ENCODE measurements around the gene FNDC3B.

The FNDC3B gene

GRCh38 chr3:172060234-172060633 is 20.9 kb downstream of the FNDC3B start:
- TF ChIP-seq, protein P1, sequence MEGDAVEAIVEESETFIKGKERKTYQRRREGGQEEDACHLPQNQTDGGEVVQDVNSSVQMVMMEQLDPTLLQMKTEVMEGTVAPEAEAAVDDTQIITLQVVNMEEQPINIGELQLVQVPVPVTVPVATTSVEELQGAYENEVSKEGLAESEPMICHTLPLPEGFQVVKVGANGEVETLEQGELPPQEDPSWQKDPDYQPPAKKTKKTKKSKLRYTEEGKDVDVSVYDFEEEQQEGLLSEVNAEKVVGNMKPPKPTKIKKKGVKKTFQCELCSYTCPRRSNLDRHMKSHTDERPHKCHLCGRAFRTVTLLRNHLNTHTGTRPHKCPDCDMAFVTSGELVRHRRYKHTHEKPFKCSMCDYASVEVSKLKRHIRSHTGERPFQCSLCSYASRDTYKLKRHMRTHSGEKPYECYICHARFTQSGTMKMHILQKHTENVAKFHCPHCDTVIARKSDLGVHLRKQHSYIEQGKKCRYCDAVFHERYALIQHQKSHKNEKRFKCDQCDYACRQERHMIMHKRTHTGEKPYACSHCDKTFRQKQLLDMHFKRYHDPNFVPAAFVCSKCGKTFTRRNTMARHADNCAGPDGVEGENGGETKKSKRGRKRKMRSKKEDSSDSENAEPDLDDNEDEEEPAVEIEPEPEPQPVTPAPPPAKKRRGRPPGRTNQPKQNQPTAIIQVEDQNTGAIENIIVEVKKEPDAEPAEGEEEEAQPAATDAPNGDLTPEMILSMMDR (IDR thresholded peaks at IDR 0.05; ENCODE audit: extremely low read depth, insufficient read depth, missing control alignments) = no peak
- in situ Hi-C loops (cut with MboI; ENCODE audit: low pct_unique_long_range_greater_than_20kb, low sequenced_read_pairs, unreplicated experiment) = no loop called here

DNA sequence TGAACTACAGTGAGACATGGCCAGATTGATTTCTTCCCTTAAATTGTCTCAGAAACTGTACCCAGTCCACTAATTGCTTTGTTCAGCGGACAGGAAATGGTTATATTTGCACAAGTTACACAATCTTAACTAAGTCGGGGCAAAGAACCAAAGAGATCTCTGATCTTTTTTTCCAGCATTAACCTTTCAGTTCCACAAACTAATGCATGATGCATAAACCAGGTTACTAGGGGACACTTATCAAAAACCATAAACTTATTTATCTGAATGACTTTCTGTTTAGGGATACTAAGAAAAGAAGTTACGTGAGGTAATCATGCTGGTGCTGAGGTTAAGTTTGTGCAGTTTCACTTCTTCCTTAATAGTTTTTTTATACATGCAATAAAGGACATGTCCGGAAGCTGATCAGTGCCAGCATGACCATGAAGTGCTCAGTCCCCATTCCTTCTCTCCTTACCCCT is 22.4 kb downstream of the FNDC3B start:
- TF ChIP-seq, protein P1 (IDR thresholded peaks at IDR 0.05; ENCODE audit: extremely low read depth, insufficient read depth, missing control alignments) = no peak
- peak; percentile 48 for DNase-seq (ENCODE audit: low spot score)
- in situ Hi-C loops (cut with MboI; ENCODE audit: low pct_unique_long_range_greater_than_20kb, low sequenced_read_pairs, unreplicated experiment) = no loop called here

More at GRCh38 chr3:172060234-172060633, 20.9 kb downstream of the FNDC3B start:
- no peak for DNase-seq (ENCODE audit: low spot score)

DNA sequence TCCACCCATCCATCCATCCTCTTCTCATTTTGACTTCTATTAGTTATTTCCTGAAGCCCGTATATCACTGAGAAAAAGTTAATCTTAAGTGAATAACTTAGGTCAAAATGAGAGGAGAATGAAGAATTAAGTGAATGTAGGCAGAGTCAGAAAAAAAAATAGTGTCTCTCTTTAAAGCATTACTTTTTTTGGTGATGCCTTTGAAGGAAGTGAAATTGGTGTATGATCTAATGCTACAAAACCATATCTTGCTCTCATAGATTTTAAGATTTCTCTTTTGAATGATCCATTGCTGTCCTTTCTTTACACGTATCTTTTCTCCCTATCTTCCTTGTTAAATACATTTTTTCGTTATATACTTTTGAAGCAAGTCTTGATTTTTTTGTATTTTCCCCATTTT is 23.4 kb downstream of the FNDC3B start:
- no peak for DNase-seq (ENCODE audit: low spot score)
- TF ChIP-seq, protein P1 (IDR thresholded peaks at IDR 0.05; ENCODE audit: extremely low read depth, insufficient read depth, missing control alignments) = no peak
- in situ Hi-C loops (cut with MboI; ENCODE audit: low pct_unique_long_range_greater_than_20kb, low sequenced_read_pairs, unreplicated experiment) = no loop called here

DNA sequence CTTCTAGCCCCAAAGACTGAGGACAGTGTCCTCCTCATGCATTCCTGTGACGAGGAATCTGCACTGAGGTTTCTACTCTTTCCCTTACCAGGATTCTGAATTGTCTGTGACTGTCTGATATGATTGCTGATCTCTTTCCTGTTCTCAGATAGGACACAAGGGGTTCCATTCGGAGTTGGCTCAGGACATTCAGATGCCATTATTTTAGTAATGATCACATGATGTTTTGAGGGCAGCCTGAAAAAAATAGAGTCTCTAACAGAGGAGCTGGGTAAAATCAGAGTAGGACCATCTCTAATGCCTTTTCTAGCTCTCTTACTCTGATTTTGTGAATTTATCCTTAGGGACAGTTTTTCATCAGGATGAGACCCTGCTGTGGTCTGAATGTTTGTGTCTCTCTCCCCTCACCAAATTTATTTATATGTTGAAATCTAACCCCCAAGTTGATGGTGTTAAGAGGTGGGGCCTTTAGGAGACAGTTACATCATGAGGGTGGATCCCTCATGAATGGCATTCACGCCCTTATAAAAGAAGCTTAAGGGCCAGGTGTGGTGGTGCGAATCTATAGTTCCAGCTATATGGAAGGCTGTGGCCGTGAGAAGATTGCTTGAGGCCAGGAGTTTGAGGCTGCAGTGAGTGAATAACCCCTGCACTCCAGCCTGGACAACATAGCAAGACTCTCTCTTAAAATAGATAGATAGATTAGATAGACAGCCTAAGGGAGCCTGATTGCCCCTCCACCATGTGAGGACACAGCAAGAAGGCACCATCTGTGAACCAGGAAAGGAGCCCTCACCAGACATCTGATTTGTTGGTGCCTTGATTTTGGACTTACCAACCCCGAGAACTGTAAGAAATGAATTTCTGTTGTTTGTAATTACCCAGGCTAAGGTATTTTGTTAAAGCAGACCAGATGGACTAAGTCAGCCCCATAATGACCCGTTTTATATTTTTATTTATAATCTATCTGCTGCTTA is 24.4 kb downstream of the FNDC3B start:
- in situ Hi-C loops (cut with MboI; ENCODE audit: low pct_unique_long_range_greater_than_20kb, low sequenced_read_pairs, unreplicated experiment) = no loop called here
- no peak for DNase-seq (ENCODE audit: low spot score)
- TF ChIP-seq, protein P1 (IDR thresholded peaks at IDR 0.05; ENCODE audit: extremely low read depth, insufficient read depth, missing control alignments) = no peak

DNA sequence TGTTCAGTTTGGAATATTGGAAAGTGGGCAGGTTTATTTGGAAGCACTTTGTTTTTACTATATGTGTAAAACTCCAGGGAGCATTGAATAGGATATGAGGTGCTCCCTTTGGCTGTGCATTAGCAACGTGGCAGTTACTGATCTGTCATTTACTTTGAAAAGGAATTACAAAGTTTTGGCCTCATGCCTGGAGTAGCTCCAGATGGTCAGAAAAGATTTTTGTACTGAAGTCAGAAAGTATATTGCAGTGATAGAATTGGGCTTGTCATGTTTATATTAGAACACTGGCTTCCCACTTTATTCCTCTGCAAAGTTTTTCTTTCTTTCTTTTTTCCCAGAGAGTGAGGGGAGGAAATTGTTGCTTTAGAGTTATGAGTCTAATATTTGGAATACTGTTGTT is 26.1 kb downstream of the FNDC3B start:
- TF ChIP-seq, protein P1 (IDR thresholded peaks at IDR 0.05; ENCODE audit: extremely low read depth, insufficient read depth, missing control alignments) = no peak
- DNase-seq (ENCODE audit: low spot score) = no peak
- in situ Hi-C loops (cut with MboI; ENCODE audit: low pct_unique_long_range_greater_than_20kb, low sequenced_read_pairs, unreplicated experiment) = no loop called here

- in situ Hi-C loops (cut with MboI; ENCODE audit: low pct_unique_long_range_greater_than_20kb, low sequenced_read_pairs, unreplicated experiment) = no loop called here
- no peak for DNase-seq (ENCODE audit: low spot score)
Observed at GRCh38 chr3:172065967-172066762, 26.8 kb downstream of the FNDC3B start.

More at GRCh38 chr3:172065967-172066762, 26.8 kb downstream of the FNDC3B start:
- TF ChIP-seq, protein P1 (IDR thresholded peaks at IDR 0.05; ENCODE audit: extremely low read depth, insufficient read depth, missing control alignments) = no peak

Data from GM13977 (cell line).